GM21723 (cell line): ENCODE results near the gene QRICH1.
"Not testable (repeated sequence)": the region's sequence is repeated elsewhere in the genome, so short reads cannot be mapped to it uniquely, and the experiment has no call there.

Experiments
- ATAC-seq: cut with Tn5 transposase; IDR thresholded peaks from one replicate; pipeline ENCODE4 v1.9.1; 2021; ENCODE audit warnings: mild to moderate bottlenecking, moderate library complexity; ENCODE audit not compliant: unreplicated experiment

QRICH1 gene

GRCh38 chr3:49017971-49018706 lies 75.7 kb downstream of the QRICH1 start, which contains the start of gene DALRD3:
Gene DALRD3, minus strand, starts transcription at chr3:49018580. Its CDS starts 16 bp downstream, at chr3:49018564.
- no peak for ATAC-seq

GRCh38 chr3:49017229-49017970 lies 76.5 kb downstream of the QRICH1 start:
- ATAC-seq = no peak

DNA sequence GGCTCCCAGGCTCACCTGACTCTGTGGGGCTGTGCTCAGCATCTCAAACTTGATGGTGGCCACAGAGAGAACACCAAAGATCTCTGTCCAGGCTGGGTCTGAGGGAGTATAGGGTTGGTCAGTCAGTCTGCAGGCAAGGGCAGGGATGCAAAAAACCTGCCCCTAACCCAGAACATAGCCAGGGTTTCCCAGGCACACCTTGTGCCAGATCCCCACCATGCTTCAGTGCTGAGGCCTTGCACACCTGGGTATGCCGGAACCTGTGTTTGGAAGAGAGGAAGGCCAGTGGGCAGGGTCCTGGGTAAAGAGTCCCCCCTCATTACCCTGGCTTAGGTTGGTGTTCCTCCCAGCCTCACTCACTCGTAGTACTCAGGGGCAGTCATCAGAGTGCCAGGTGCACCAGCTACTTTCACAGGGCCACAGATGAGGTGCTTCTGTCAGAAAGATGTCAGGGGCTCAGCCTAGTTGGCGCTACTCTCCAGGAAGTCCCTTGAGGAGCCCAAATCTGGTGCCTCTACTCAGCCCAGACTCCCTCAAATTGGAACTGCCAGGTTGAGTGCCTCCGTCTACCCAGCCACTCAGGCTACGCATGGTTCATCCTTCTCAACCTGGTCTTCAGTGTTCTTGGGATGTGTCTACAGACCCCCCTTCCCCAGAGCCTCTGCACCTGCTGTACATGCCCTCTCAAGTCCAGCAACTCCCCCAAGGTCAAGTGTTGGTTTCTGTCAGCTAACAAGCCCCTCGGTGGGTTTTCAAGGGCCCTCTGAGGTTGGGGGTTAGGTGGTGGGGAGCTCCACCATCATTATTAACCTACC lies 77.2 kb downstream of the QRICH1 start:
- no peak for ATAC-seq

GRCh38 chr3:49015765-49016164 lies 78.1 kb downstream of the QRICH1 start:
- no peak for ATAC-seq

DNA sequence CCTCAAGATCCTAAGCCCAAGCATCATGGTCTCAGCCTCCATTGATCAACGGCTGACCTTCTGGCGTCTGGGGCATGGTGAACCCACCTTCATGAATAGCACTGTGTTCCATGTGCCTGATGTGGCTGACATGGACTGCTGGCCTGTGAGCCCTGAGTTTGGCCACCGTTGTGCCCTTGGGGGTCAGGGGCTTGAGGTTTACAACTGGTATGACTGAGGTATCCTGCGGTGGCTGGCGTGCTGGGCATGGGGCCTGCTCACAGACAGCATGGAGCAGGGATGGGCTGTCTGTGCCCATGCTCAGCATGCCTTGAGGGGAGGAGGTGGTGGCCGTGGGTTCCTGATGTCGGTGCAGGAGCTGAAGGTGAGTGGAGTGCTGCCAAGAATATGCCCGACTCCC lies 78.8 kb downstream of the QRICH1 start:
- ATAC-seq = no peak

DNA sequence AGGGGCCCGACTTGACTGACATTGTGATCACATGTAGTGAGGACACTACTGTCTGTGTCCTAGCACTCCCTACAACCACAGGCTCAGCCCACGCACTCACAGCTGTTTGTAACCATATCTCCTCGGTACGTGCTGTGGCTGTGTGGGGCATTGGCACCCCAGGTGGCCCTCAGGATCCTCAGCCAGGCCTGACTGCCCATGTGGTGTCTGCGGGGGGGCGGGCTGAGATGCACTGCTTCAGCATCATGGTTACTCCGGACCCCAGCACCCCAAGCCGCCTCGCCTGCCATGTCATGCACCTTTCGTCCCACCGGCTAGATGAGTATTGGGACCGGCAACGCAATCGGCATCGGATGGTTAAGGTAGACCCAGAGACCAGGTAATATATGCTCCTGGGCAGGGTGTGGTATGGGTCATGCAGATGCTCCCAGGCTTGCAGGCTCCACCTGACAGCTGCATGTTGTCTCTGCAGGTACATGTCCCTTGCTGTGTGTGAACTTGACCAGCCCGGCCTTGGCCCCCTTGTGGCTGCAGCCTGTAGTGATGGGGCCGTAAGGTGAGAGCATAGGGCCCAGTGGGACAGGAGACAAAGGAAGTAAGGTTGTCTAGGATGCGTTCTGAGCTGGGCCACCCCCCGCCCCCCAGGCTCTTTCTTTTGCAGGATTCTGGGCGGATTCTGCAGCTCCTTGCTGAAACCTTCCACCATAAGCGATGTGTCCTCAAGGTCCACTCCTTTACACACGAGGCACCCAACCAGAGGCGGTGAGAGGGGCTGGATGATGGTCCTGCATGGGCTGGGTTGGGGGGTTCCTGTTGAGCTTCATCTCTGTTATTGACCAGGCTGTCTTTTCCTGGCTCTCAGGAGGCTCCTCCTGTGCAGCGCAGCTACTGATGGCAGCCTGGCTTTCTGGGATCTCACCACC lies 79.9 kb downstream of the QRICH1 start:
- no peak for ATAC-seq

- ATAC-seq = no peak
Observed at GRCh38 chr3:49013113-49013737, 80.6 kb downstream of the QRICH1 start.

GRCh38 chr3:49012441-49013017 lies 81.3 kb downstream of the QRICH1 start:
- no peak for ATAC-seq

DNA sequence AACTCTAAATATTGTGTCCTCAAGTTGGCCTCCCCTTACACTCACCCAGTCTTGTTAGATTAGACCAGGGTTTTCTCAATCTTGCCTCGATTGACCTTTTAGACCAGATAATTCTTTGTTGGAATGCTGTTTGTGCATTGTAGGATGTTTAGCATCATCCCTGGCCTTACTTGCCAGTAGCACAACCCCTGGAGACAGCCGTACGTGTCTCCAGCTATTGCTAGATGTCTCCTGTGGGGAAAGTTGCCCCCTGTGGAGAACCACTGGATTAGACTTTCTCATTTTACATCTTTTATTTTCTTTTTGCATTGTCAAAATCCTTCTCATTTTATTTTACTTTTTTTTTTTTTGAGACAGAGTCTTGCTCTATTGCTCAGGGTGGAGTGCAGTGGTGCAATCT lies 84.5 kb downstream of the QRICH1 start:
- ATAC-seq = no peak

- not testable (repeated sequence) for ATAC-seq
Observed at GRCh38 chr3:49008627-49009026, 85.2 kb downstream of the QRICH1 start.

- peak; percentile 49 for ATAC-seq
Observed at GRCh38 chr3:49007771-49008528, 85.9 kb downstream of the QRICH1 start.

- peak; percentile 87 for ATAC-seq
Observed at GRCh38 chr3:49007068-49007770, 86.7 kb downstream of the QRICH1 start, which contains the start of gene WDR6. Gene WDR6, plus strand, starts transcription at chr3:49007391. Its CDS starts 41 bp downstream, at chr3:49007432.

- peak; percentile 1 for ATAC-seq
Observed at GRCh38 chr3:49006408-49007067, 87.3 kb downstream of the QRICH1 start.

- ATAC-seq = no peak
Observed at GRCh38 chr3:49005998-49006397, 87.9 kb downstream of the QRICH1 start.

DNA sequence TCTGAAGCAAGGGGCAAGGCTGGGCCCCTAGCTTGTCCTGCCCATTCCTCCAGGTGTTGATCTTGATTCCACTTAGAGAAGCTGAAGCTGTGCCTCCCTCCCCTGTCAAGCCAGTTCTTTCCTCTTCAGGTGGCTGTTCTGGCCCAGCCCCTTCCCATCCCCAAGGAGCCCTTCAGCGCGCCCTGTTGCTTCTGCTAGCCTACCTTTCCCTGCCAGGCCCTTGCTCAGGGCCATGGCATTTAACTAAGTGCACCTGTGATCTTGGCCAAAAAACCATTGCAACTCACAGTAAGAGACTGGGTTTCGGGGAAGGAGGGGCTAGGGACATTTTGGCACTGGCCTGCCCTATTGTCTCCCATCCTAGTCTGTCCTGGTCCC lies 88.6 kb downstream of the QRICH1 start:
- no peak for ATAC-seq

DNA sequence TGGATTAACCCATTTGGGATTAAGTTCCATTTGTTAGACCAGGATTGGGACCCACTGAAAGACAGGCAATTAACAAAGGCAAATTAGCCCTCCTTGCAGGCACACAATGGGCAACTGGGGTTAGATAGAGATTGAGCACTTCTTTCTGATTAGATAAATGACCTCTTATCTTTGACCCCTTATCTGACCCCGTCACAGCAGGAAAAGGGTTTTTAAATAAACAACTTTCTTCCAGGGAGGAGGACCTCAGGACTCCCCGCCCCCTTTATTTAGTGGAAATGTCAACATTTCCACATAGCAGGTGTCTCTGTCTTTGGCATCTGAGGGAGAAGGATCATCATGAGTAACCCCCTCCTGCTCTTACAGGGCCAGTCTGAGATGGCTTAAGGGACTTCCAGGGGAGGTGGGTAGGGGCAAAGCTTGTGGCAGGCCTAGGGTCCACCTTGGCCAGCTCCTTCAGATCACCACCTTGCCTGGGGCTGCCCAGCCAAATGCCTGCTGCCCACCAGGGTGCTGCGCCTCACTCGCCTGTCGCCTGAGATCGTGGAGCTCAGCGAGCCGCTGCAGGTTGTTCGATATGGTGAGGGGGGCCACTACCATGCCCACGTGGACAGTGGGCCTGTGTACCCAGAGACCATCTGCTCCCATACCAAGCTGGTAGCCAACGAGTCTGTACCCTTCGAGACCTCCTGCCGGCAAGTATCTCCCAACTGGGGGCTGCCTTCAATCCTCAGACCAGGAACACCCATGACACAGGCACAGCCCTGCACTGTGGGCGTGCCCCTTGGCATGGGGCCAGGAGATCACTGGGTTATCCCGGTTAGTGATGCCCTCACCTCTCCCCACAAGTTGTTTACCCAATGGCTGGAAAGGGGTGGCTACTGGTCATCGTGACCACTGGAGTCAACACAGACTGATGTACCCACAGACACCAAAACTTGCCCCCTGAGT lies 89.2 kb downstream of the QRICH1 start:
- no peak for ATAC-seq
